ENCODE measurements around the gene METTL13. TPM values are rescaled to one million over a fixed set of nuclear protein-coding genes. Genes with fewer than 3 reads are reported as not detected.

The METTL13 gene
- total RNA-seq, 4 donors from 2014 or later: 19.2 to 38.0 (median 28.3) TPM

GRCh38 chr1:171754971-171755370, 26.5 kb upstream of the METTL13 start:
- Histone ChIP-seq H3K4me1 (no peaks in the 10 kb centered on the region), H3K36me3 (no peaks in the 10 kb centered on the region), H3K27ac (no peak overlapping the region), H3K4me3 (no peak overlapping the region), H3K9me3 (no peaks in the 10 kb centered on the region), H3K27me3 (no peaks in the 10 kb centered on the region)
- TF ChIP-seq POLR2A (IDR thresholded peaks at IDR 0.05): no peak
- no peak for DNase-seq

GRCh38 chr1:171756856-171757255, 24.6 kb upstream of the METTL13 start:
- TF ChIP-seq, protein P1, sequence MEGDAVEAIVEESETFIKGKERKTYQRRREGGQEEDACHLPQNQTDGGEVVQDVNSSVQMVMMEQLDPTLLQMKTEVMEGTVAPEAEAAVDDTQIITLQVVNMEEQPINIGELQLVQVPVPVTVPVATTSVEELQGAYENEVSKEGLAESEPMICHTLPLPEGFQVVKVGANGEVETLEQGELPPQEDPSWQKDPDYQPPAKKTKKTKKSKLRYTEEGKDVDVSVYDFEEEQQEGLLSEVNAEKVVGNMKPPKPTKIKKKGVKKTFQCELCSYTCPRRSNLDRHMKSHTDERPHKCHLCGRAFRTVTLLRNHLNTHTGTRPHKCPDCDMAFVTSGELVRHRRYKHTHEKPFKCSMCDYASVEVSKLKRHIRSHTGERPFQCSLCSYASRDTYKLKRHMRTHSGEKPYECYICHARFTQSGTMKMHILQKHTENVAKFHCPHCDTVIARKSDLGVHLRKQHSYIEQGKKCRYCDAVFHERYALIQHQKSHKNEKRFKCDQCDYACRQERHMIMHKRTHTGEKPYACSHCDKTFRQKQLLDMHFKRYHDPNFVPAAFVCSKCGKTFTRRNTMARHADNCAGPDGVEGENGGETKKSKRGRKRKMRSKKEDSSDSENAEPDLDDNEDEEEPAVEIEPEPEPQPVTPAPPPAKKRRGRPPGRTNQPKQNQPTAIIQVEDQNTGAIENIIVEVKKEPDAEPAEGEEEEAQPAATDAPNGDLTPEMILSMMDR (IDR thresholded peaks at IDR 0.05): no peak
- TF ChIP-seq POLR2A (IDR thresholded peaks at IDR 0.05): no peak
- Histone ChIP-seq H3K36me3 (no peaks in the 10 kb centered on the region), H3K9me3 (no peaks in the 10 kb centered on the region), H3K27me3 (no peaks in the 10 kb centered on the region), H3K4me3 (no peak overlapping the region), H3K27ac (no peak overlapping the region), H3K4me1 (no peaks in the 10 kb centered on the region)
- DNase-seq: no peak

DNA sequence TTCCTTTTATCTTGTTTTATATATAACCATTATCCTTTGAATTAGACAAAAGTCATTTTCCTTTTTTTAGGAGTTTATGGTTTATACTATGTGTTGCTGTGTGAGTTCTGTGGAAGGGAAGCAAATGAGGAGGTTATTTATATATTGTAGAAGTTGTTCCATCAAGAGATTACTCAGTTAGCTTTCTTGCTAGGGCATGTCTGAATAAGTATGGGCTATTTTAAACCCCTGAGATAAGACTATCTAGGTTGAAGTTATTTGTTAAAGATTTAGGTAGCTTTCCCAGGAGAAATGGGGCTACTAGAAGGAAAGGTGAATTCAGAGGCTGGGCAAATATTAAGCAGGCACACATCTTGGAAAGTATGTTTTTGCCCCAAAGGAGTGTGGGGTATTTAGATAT, 23.4 kb upstream of the METTL13 start:
- H3K4me1 ChIP-seq: no peaks in the 10 kb centered on the region
- DNase-seq: no peak
- H3K9me3 ChIP-seq: no peaks in the 10 kb centered on the region
- no peak for TF ChIP-seq POLR2A (IDR thresholded peaks at IDR 0.05)
- TF ChIP-seq, protein P1 (IDR thresholded peaks at IDR 0.05): no peak
- no peak overlapping the region for H3K4me3 ChIP-seq
- no peaks in the 10 kb centered on the region for H3K27me3 ChIP-seq
- H3K27ac ChIP-seq: no peak overlapping the region
- H3K36me3 ChIP-seq: no peaks in the 10 kb centered on the region

DNA sequence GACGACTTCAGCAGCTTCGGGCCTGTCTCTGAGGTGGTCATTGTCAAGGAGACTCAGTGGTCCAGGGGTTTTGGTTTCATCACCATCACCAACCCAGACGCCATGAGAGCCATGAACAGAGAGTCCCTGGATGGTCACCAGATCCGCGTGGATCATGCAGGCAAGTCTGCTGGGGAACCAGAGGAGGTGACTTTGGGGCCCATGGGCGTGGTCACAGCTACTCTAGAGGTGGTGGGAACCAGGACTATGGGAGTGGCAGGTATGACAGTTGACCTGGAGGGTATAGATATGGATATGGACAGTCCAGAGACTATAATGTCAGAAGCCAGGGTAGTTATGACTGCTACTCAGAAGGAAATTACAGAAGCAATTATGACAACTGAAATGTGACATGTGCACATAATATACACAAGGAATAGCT, 19.3 kb upstream of the METTL13 start:
- Histone ChIP-seq H3K27ac (no peak overlapping the region), H3K9me3 (no peaks in the 10 kb centered on the region), H3K4me1 (no peaks in the 10 kb centered on the region), H3K4me3 (no peak overlapping the region), H3K27me3 (no peaks in the 10 kb centered on the region), H3K36me3 (no peaks in the 10 kb centered on the region)
- no peak for DNase-seq
- TF ChIP-seq, protein P1 (IDR thresholded peaks at IDR 0.05): no peak

DNA sequence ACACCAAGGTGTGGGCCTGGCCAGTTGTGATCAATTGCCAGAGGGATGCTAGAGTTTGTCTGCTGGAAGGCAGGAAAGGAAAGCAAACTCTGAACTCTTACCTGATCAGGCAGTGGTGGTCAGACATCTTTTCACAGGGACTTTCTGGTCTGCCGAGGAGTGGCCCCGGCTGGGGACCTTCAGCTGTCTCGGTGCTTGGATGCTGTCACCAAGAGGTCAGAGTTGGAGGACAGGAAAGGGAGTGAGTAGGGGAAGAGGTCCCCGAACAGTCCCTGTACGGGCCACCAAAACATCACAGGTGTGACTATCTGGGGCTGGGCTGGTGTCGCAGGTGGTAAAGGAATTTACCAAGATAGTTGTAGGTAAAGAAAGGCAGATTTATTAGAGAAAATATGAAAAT, 17.7 kb upstream of the METTL13 start:
- TF ChIP-seq, protein P1 (IDR thresholded peaks at IDR 0.05): no peak
- no peak for TF ChIP-seq POLR2A (IDR thresholded peaks at IDR 0.05)
- Histone ChIP-seq H3K4me1 (no peaks in the 10 kb centered on the region), H3K36me3 (no peaks in the 10 kb centered on the region), H3K9me3 (no peaks in the 10 kb centered on the region), H3K4me3 (no peak overlapping the region), H3K27me3 (no peaks in the 10 kb centered on the region), H3K27ac (no peak overlapping the region)
- DNase-seq: no peak

GRCh38 chr1:171769171-171769570, 12.3 kb upstream of the METTL13 start:
- TF ChIP-seq, protein P1 (IDR thresholded peaks at IDR 0.05): no peak
- no peak for TF ChIP-seq POLR2A (IDR thresholded peaks at IDR 0.05)
- DNase-seq: no peak
- H3K4me3 ChIP-seq: no peak overlapping the region
- no peaks in the 10 kb centered on the region for H3K4me1 ChIP-seq
- no peaks in the 10 kb centered on the region for H3K27me3 ChIP-seq
- H3K27ac ChIP-seq: no peak overlapping the region
- no peaks in the 10 kb centered on the region for H3K36me3 ChIP-seq
- H3K9me3 ChIP-seq: no peaks in the 10 kb centered on the region

All from Peyer's patch (tissue), 4 donors.